OCI-LY1 (cell line): Measurements from ENCODE around the gene NMRK2.

Experiments used
- H2AFZ ChIP-seq: fragments of 200-600 bp; sonication (generic), shearing (Covaris generic); 2 replicates; pipeline ENCODE4 v1.6.0; 2014; ENCODE audit warnings: antibody characterized with exemption, mild to moderate bottlenecking, low read length
- H3F3A ChIP-seq: fragments of 200-600 bp; sonication (generic), shearing (Covaris generic); 2 replicates; pipeline ENCODE4 v1.6.0; 2014; ENCODE audit warnings: mild to moderate bottlenecking, antibody characterized with exemption, low read length, moderate library complexity; ENCODE audit not compliant: insufficient read depth
- H3K27ac ChIP-seq: fragments of 200-600 bp; sonication (generic); 2 replicates; pipeline ENCODE4 v1.5.1; 2014; ENCODE audit warnings: low read length, mixed run types, mild to moderate bottlenecking, low read depth; ENCODE audit not compliant: poor library complexity, severe bottlenecking
- H3K27me3 ChIP-seq: fragments of 200-600 bp; sonication (generic); 2 replicates; pipeline ENCODE4 v1.6.0; 2014; ENCODE audit warnings: antibody characterized with exemption, mild to moderate bottlenecking, low read length, moderate library complexity; ENCODE audit not compliant: insufficient read depth
- H3K36me3 ChIP-seq: fragments of 200-600 bp; sonication (generic); 2 replicates; pipeline ENCODE4 v1.6.1; 2014; ENCODE audit warnings: mild to moderate bottlenecking, antibody characterized with exemption, low read length, moderate library complexity, mixed read lengths; ENCODE audit not compliant: insufficient read depth
- H3K4me1 ChIP-seq: fragments of 200-600 bp; sonication (generic); 2 replicates; pipeline ENCODE4 v1.5.1; 2014; ENCODE audit warnings: mild to moderate bottlenecking, low read length, moderate library complexity; ENCODE audit not compliant: insufficient read depth, severe bottlenecking
- H3K4me2 ChIP-seq: fragments of 200-600 bp; sonication (generic), shearing (Covaris generic); 2 replicates; pipeline ENCODE4 v1.6.1; 2014; ENCODE audit warnings: low read length
- H3K4me3 ChIP-seq: fragments of 200-600 bp; sonication (generic); 2 replicates; pipeline ENCODE4 v1.5.1; 2014; ENCODE audit warnings: low read length, low read depth, mild to moderate bottlenecking, mixed read lengths; ENCODE audit not compliant: poor library complexity, severe bottlenecking
- H3K79me2 ChIP-seq: fragments of 200-600 bp; shearing (Covaris generic); 2 replicates; pipeline ENCODE4 v1.6.1; 2016; ENCODE audit warnings: mixed run types, low read length, mixed read lengths; ENCODE audit not compliant: insufficient read depth
- H3K9ac ChIP-seq: fragments of 200-600 bp; sonication (generic), shearing (Covaris generic); 2 replicates; pipeline ENCODE4 v1.6.1; 2014; ENCODE audit warnings: mild to moderate bottlenecking, low read length, mixed read lengths
- H3K9me2 ChIP-seq: fragments of 200-600 bp; sonication (generic), shearing (Covaris generic); 2 replicates; pipeline ENCODE4 v1.6.1; 2014; ENCODE audit warnings: low read depth, mild to moderate bottlenecking, low read length, mixed read lengths
- H3K9me3 ChIP-seq: fragments of 200-600 bp; shearing (Covaris generic); 2 replicates; pipeline ENCODE4 v1.6.1; 2014; ENCODE audit warnings: low read length, mixed read lengths
- H4K20me1 ChIP-seq: fragments of 200-600 bp; sonication (generic), shearing (Covaris generic); 2 replicates; pipeline ENCODE4 v1.6.0; 2016; ENCODE audit warnings: mild to moderate bottlenecking, low read length; ENCODE audit not compliant: insufficient read depth
- CTCF ChIP-seq: fragments of 200-600 bp; sonication (generic), shearing (Covaris generic); IDR thresholded peaks from 2 replicates; pipeline ENCODE4 v1.5.1; 2017; ENCODE audit warnings: mild to moderate bottlenecking, antibody characterized with exemption, low read length, moderate library complexity, mixed read lengths
- EZH2 ChIP-seq: fragments of 200-600 bp; sonication (generic), shearing (Covaris generic); IDR thresholded peaks from 2 replicates; pipeline ENCODE4 v1.8.0; 2017; ENCODE audit warnings: borderline replicate concordance, mixed run types, mild to moderate bottlenecking, antibody characterized with exemption, low read length, moderate library complexity, mixed read lengths

The NMRK2 gene

GRCh38 chr19:3907626-3908265, 25.1 kb upstream of the NMRK2 start:
- no peak for TF ChIP-seq CTCF
- no peak for TF ChIP-seq EZH2
- Histone ChIP-seq H4K20me1 (no peaks in the 10 kb centered on the region), H3K27ac (no peak overlapping the region), H3K27me3 (no peaks in the 10 kb centered on the region), H3F3A (no peaks in the 10 kb centered on the region), H3K4me2 (no peak overlapping the region), H3K4me3 (no peak overlapping the region), H3K9ac (no peak overlapping the region), H3K36me3 (no peaks in the 10 kb centered on the region), H2AFZ (no peak overlapping the region), H3K9me2 (no peaks in the 10 kb centered on the region), H3K79me2 (no peaks in the 10 kb centered on the region), H3K9me3 (no peaks in the 10 kb centered on the region), H3K4me1 (no peaks in the 10 kb centered on the region)

DNA sequence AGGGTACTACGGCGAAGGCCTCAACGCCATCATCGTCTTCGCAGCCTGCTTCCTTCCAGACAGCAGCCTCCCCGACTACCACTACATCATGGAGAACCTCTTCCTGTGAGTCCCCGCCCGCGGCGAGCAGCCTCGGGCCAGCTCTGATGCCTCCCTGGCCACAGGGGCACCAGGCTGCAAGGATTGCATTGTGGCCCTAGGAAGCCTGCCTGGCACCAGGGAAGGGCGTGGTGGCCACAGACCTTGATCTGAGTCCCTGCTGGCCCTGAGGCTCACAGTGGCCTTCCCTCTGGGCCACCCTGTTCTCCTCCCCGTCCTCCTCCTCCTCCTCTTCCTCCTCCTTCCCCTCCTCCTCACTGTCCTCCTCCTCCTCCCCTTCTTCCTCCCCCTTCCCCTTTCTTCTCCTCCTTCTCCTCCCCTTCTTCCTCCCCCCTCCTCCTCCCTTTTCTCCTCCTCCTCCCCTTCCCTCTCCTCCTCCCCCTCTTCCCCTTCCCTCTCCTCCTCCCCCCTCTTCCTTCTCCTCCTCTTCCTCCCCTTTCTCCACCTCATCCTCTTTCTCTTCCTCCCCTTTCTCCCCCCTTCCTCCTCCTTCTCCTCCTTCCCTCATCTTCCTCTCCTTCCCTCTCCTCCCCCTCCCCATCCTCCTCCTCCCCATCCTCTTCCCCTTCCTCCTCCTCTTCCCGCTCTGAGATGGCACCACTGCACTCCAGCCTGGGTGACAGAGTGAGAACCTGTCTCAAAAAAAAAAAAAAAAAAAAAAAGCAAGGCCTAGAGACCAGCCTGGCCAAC, 24.4 kb upstream of the NMRK2 start:
- Histone ChIP-seq H3K36me3 (no peaks in the 10 kb centered on the region), H3K79me2 (no peaks in the 10 kb centered on the region), H3K4me2 (no peak overlapping the region), H4K20me1 (no peaks in the 10 kb centered on the region), H3K9me3 (no peaks in the 10 kb centered on the region), H3K4me3 (no peak overlapping the region), H2AFZ (no peak overlapping the region), H3K27ac (no peak overlapping the region), H3K9me2 (no peaks in the 10 kb centered on the region), H3K4me1 (no peaks in the 10 kb centered on the region), H3K9ac (no peak overlapping the region), H3K27me3 (no peaks in the 10 kb centered on the region), H3F3A (no peaks in the 10 kb centered on the region)
- TF ChIP-seq CTCF (no peak), EZH2 (no peak)

DNA sequence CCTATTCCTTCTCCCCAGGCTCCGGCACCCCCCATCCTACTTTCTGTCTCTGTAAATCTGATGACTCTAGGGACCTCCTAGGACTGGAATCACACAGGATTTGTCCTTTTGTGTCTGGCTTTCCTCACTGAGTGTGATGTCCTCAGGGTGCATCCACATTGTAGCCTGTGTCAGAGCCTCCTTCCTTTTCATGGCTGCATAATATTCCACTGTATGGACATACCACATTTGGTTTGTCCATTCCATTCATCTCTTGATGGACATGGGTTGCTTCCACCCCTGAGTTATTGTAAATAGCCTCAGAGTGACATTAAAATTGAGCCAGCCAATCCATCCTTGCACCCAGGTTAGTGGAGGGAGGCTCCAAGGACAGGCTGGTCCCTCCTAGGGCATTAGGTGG, 22.8 kb upstream of the NMRK2 start:
- no peak overlapping the region for H3K27ac ChIP-seq
- H3K4me1 ChIP-seq = no peaks in the 10 kb centered on the region
- no peaks in the 10 kb centered on the region for H3K9me3 ChIP-seq
- no peak overlapping the region for H3K4me3 ChIP-seq
- H3K36me3 ChIP-seq = no peaks in the 10 kb centered on the region
- no peaks in the 10 kb centered on the region for H3K27me3 ChIP-seq
- no peak overlapping the region for H2AFZ ChIP-seq
- no peaks in the 10 kb centered on the region for H3K79me2 ChIP-seq
- H3F3A ChIP-seq = no peaks in the 10 kb centered on the region
- no peaks in the 10 kb centered on the region for H3K9me2 ChIP-seq
- no peak overlapping the region for H3K4me2 ChIP-seq
- H3K9ac ChIP-seq = no peak overlapping the region
- no peaks in the 10 kb centered on the region for H4K20me1 ChIP-seq
- TF ChIP-seq CTCF (no peak), EZH2 (no peak)
